H1 (cell line): ENCODE measurements around the gene AKT1S1. TPM values are rescaled to one million over a fixed set of nuclear protein-coding genes. Genes with fewer than 3 reads are reported as not detected.

Experiments used
- CBX8 ChIP-seq: fragments of 300-800, 300-1000 bp; sonication (generic); IDR thresholded peaks from 2 replicates; pipeline ENCODE4 v1.7.1; 2016; ENCODE audit warnings: low read depth, low read length, borderline replicate concordance
- CTCF ChIP-seq, 3 experiments: IDR thresholded peaks; 1 replicate in 2 of 3; 2 replicates in 1 of 3; pipeline versions ENCODE4 v1.5.1 to v1.6.1; 2011; ENCODE audit warnings: low read length in 3 of 3, mild to moderate bottlenecking in 3 of 3, inconsistent platforms in 2 of 3, low read depth in 1 of 3, moderate library complexity in 1 of 3; ENCODE audit not compliant: insufficient read depth in 1 of 3; ENCODE audit errors: control extremely low read depth in 1 of 3
- USF2 ChIP-seq: IDR thresholded peaks from 2 replicates; pipeline ENCODE4 v1.6.1; 2011; ENCODE audit warnings: low read length, improper control_type of control experiment
- polyA plus RNA-seq, 7 experiments: library from polyadenylated mRNA; depleted of rRNA in 3 of 7; stranded (reverse) in 5 of 7; unstranded in 2 of 7; fragments of >200 nt in 5 of 7; fragments of 200-250 nt in 2 of 7; gene quantifications; 1 replicate in 5 of 7; 2 replicates in 1 of 7; 4 replicates in 1 of 7; pipeline versions ENCODE4 v1.2.1 to v1.2.3, GENCODE V29; 2011 to 2013; ENCODE audit warnings: missing spikeins in 2 of 7, mixed read lengths in 2 of 7
- total RNA-seq: library from RNA; stranded (reverse); fragmentation: NEBNext Ultra II Directional; extraction: Animal tissue kit (Norgen Biotek cat#: 25700); gene quantifications from 2 replicates; pipeline ENCODE4 v1.2.1, GENCODE V29; 2021

Gene AKT1S1
- total and polyA plus RNA-seq, 2 of the 8 experiments (the other 6 are each of a cell fraction or from before 2014, with no cell fraction given) = 40.7 to 45.9 TPM

- TF ChIP-seq USF2 (no peak), CBX8 (no peak), CTCF (IDR thresholded peaks at IDR 0.05; ENCODE audit: control extremely low read depth in 1 of 3, insufficient read depth in 1 of 3, low read depth in 1 of 3, low read length in 3 of 3) (no peak)
Observed at GRCh38 chr19:49926515-49926914, 49.4 kb upstream of the AKT1S1 start (continued).
